H1 (cell line): Measurements from ENCODE around the gene DEFB114. TPM values are rescaled to one million over a fixed set of nuclear protein-coding genes. Genes with fewer than 3 reads are reported as not detected.

Experiments
- CTCF ChIA-PET: fragments of 300-600 bp; sonication (Branson Sonifier 250); formaldehyde crosslinking; loops from one replicate; lab custom pipeline; 2021; ENCODE audit not compliant: partially characterized antibody; lab: Charles Lee
- POLR2A ChIA-PET: fragments of 300-600 bp; sonication (Branson Sonifier 250); formaldehyde crosslinking; loops from one replicate; lab custom pipeline; 2021; ENCODE audit warnings: inconsistent platforms; ENCODE audit not compliant: partially characterized antibody; lab: Charles Lee
- DNase-seq, 2 experiments: peaks; one replicate each; pipeline versions ENCODE4 v3.0.0 to v3.0.0-alpha.2; 2010 to 2022; ENCODE audit warnings: low spot score in 2 of 2, low read depth in 1 of 2, mixed read lengths in 1 of 2
- FAIRE-seq: peaks from 2 replicates; lab custom pipeline; 2011; peaks lifted over from hg19 to GRCh38; lab: Jason Lieb, UNC
- H2AFZ ChIP-seq: 2 replicates; pipeline ENCODE4 v1.8.1; 2012; ENCODE audit warnings: low read length, inconsistent platforms
- H2AK5ac ChIP-seq: 2 replicates; pipeline ENCODE4 v1.6.1; 2013; ENCODE audit warnings: low read depth, low read length
- H2BK120ac ChIP-seq: replicated peaks from 2 replicates; pipeline ENCODE3; 2013; ENCODE audit warnings: low read depth, low read length, inconsistent platforms
- H2BK12ac ChIP-seq: 2 replicates; pipeline ENCODE4 v1.6.1; 2013; ENCODE audit warnings: low read depth, low read length
- H2BK15ac ChIP-seq: 2 replicates; pipeline ENCODE4 v1.6.1; 2013; ENCODE audit warnings: low read length
- H2BK20ac ChIP-seq: 2 replicates; pipeline ENCODE4 v1.6.1; 2013; ENCODE audit warnings: low read length
- H2BK5ac ChIP-seq: 2 replicates; pipeline ENCODE4 v1.6.1; 2013; ENCODE audit warnings: low read depth, low read length
- H3K14ac ChIP-seq: 2 replicates; pipeline ENCODE4 v1.6.1; 2013; ENCODE audit warnings: inconsistent platforms; ENCODE audit not compliant: insufficient read length
- H3K18ac ChIP-seq: 2 replicates; pipeline ENCODE4 v1.6.1; 2013; ENCODE audit warnings: low read length; ENCODE audit errors: extremely low read depth
- H3K23ac ChIP-seq: 2 replicates; pipeline ENCODE4 v1.6.1; 2013; ENCODE audit warnings: inconsistent platforms; ENCODE audit not compliant: insufficient read length
- H3K23me2 ChIP-seq: 2 replicates; pipeline ENCODE4 v1.6.1; 2013; ENCODE audit warnings: low read depth, low read length
- H3K27ac ChIP-seq: 2 replicates; pipeline ENCODE4 v1.6.1; 2011; ENCODE audit warnings: low read depth, low read length, inconsistent platforms
- H3K27me3 ChIP-seq, 4 experiments: replicated peaks in 1 of 4; 1 replicate in 1 of 4; 2 replicates in 3 of 4; pipeline versions ENCODE4 v1.6.1 to v1.8.1; 2011 to 2013; ENCODE audit warnings: low read length in 3 of 4, mild to moderate bottlenecking in 3 of 4, inconsistent platforms in 2 of 4, mixed read lengths in 2 of 4, moderate library complexity in 1 of 4; ENCODE audit not compliant: control insufficient read depth in 3 of 4, insufficient read depth in 3 of 4; ENCODE audit errors: extremely low read depth in 1 of 4
- H3K36me3 ChIP-seq, 4 experiments: 2 replicates each; pipeline versions ENCODE4 v1.6.1 to v1.8.1; 2011 to 2013; ENCODE audit warnings: mild to moderate bottlenecking in 4 of 4, low read length in 3 of 4, moderate library complexity in 2 of 4, control low read depth in 1 of 4, inconsistent platforms in 1 of 4; ENCODE audit not compliant: insufficient read depth in 4 of 4, control insufficient read depth in 2 of 4
- H3K4ac ChIP-seq: replicated peaks from 2 replicates; pipeline ENCODE3; 2013; ENCODE audit warnings: low read length, low read depth, mixed read lengths, inconsistent platforms; ENCODE audit not compliant: insufficient read length
- H3K4me1 ChIP-seq, 4 experiments: replicated peaks in 1 of 4; 1 replicate in 1 of 4; 2 replicates in 3 of 4; pipeline versions ENCODE4 v1.6.1 to v1.8.1; 2011 to 2013; ENCODE audit warnings: low read length in 3 of 4, inconsistent platforms in 2 of 4, mixed read lengths in 1 of 4; ENCODE audit not compliant: insufficient read depth in 4 of 4, control insufficient read depth in 3 of 4
- H3K4me2 ChIP-seq, 2 experiments: 2 replicates each; pipeline versions ENCODE4 v1.6.1 to v1.8.1; 2011 to 2013; ENCODE audit warnings: low read depth in 2 of 2, low read length in 2 of 2, control low read depth in 1 of 2, inconsistent platforms in 1 of 2, mild to moderate bottlenecking in 1 of 2; ENCODE audit not compliant: insufficient read depth in 1 of 2
- H3K4me3 ChIP-seq, 4 experiments: fragments of 200-600, 300-600 bp in 1 of 4; sonication (generic), shearing (Covaris generic), sonication (Bioruptor Twin) in 1 of 4; 2 replicates each; pipeline versions ENCODE4 v1.5.1 to v1.8.1; 2011 to 2016; ENCODE audit warnings: low read length in 4 of 4, low read depth in 3 of 4, control low read depth in 2 of 4, inconsistent platforms in 2 of 4, mild to moderate bottlenecking in 2 of 4, mixed read lengths in 1 of 4, moderate library complexity in 1 of 4; ENCODE audit not compliant: insufficient read depth in 2 of 4; ENCODE audit errors: extremely low read depth in 1 of 4
- H3K56ac ChIP-seq: replicated peaks from 2 replicates; pipeline ENCODE3; 2013; ENCODE audit warnings: low read depth, mild to moderate bottlenecking, mixed read lengths, low read length, inconsistent platforms; ENCODE audit not compliant: insufficient read length
- H3K79me1 ChIP-seq: 2 replicates; pipeline ENCODE4 v1.6.1; 2013; ENCODE audit warnings: low read depth, low read length, control low read depth
- H3K79me2 ChIP-seq, 2 experiments: 2 replicates each; pipeline versions ENCODE4 v1.6.1 to v1.8.1; 2012 to 2013; ENCODE audit warnings: low read length in 2 of 2, mild to moderate bottlenecking in 2 of 2, inconsistent platforms in 1 of 2; ENCODE audit not compliant: insufficient read depth in 2 of 2, control insufficient read depth in 1 of 2
- H3K9ac ChIP-seq, 4 experiments: replicated peaks in 1 of 4; 1 replicate in 1 of 4; 2 replicates in 3 of 4; pipeline versions ENCODE4 v1.6.1 to v1.8.1; 2011 to 2013; ENCODE audit warnings: low read depth in 3 of 4, low read length in 3 of 4, control low read depth in 2 of 4, mild to moderate bottlenecking in 2 of 4, moderate library complexity in 2 of 4, inconsistent platforms in 1 of 4; ENCODE audit errors: extremely low read depth in 1 of 4
- H3K9me3 ChIP-seq, 2 experiments: 2 replicates each; pipeline versions ENCODE4 v1.6.1 to v1.8.1; 2012 to 2013; ENCODE audit warnings: mild to moderate bottlenecking in 2 of 2, moderate library complexity in 2 of 2, control low read depth in 1 of 2, inconsistent platforms in 1 of 2, low read depth in 1 of 2, low read length in 1 of 2, mixed read lengths in 1 of 2; ENCODE audit not compliant: insufficient read depth in 2 of 2
- H4K20me1 ChIP-seq, 2 experiments: replicated peaks in 1 of 2; 2 replicates each; pipeline versions ENCODE3 to v1.8.1; 2011 to 2013; ENCODE audit warnings: inconsistent platforms in 2 of 2, low read length in 2 of 2, mild to moderate bottlenecking in 1 of 2; ENCODE audit not compliant: insufficient read depth in 2 of 2, control insufficient read depth in 1 of 2
- H4K5ac ChIP-seq: 2 replicates; pipeline ENCODE4 v1.6.1; 2013; ENCODE audit warnings: low read length, low read depth, mixed read lengths, inconsistent platforms; ENCODE audit not compliant: insufficient read length
- H4K8ac ChIP-seq: 2 replicates; pipeline ENCODE4 v1.8.0; 2013; ENCODE audit warnings: mild to moderate bottlenecking, moderate library complexity, low read length, inconsistent platforms; ENCODE audit not compliant: insufficient read depth; ENCODE audit errors: extremely low read depth
- H4K91ac ChIP-seq: replicated peaks from 2 replicates; pipeline ENCODE3; 2013; ENCODE audit warnings: low read length, mixed read lengths, inconsistent platforms; ENCODE audit not compliant: insufficient read length
- CHD1 ChIP-seq: IDR thresholded peaks from 2 replicates; pipeline ENCODE4 v1.6.1; 2012; ENCODE audit warnings: low read depth, low read length, improper control_type of control experiment
- E2F6 ChIP-seq: IDR thresholded peaks from 2 replicates; pipeline ENCODE4 v1.6.1; 2012; ENCODE audit warnings: inconsistent platforms
- HDAC2 ChIP-seq, 2 experiments: fragments of 300-600 bp in 1 of 2; sonication (generic) in 1 of 2; IDR thresholded peaks; 2 replicates each; pipeline ENCODE4 v1.6.1; 2011 to 2012; ENCODE audit warnings: low read depth in 2 of 2, low read length in 2 of 2, mild to moderate bottlenecking in 2 of 2, moderate library complexity in 2 of 2, borderline replicate concordance in 1 of 2, inconsistent platforms in 1 of 2
- POU5F1 ChIP-seq: IDR thresholded peaks from 2 replicates; pipeline ENCODE4 v1.6.1; 2011; ENCODE audit warnings: low read depth, mild to moderate bottlenecking, low read length, moderate library complexity
- WGBS, 2 experiments: shearing (Covaris generic) in 1 of 2; methylation state at CpG; one replicate each; pipeline versions ENCODE4 v1.1.6 to v1.1.7; 2013 to 2015; ENCODE audit warnings: low lambda C conversion rate in 2 of 2, mixed read lengths in 2 of 2, inconsistent platforms in 1 of 2, low coverage in 1 of 2, missing lambda C conversion rate in 1 of 2; ENCODE audit not compliant: insufficient replicate concordance in 2 of 2, insufficient coverage in 1 of 2, insufficient read length in 1 of 2; ENCODE audit errors: extremely low coverage in 1 of 2, missing lambda C conversion rate in 1 of 2; 5-methylcytosine and 5-hydroxymethylcytosine counted together
- polyA plus RNA-seq, 7 experiments: library from polyadenylated mRNA; depleted of rRNA in 3 of 7; stranded (reverse) in 5 of 7; unstranded in 2 of 7; fragments of >200 nt in 5 of 7; fragments of 200-250 nt in 2 of 7; gene quantifications; 1 replicate in 5 of 7; 2 replicates in 1 of 7; 4 replicates in 1 of 7; pipeline versions ENCODE4 v1.2.1 to v1.2.3, GENCODE V29; 2011 to 2013; ENCODE audit warnings: missing spikeins in 2 of 7, mixed read lengths in 2 of 7
- total RNA-seq: library from RNA; stranded (reverse); fragmentation: NEBNext Ultra II Directional; extraction: Animal tissue kit (Norgen Biotek cat#: 25700); gene quantifications from 2 replicates; pipeline ENCODE4 v1.2.1, GENCODE V29; 2021

DEFB114 gene
- total and polyA plus RNA-seq, 2 of the 8 experiments (the other 6 are each of a cell fraction or from before 2014, with no cell fraction given): not detected

GRCh38 chr6:49966334-49966733 lies 2.4 kb upstream of the DEFB114 start:
- ChIA-PET POLR2A (no interaction called here), CTCF (interaction anchor here (1.0 kb wide), 1 partner anchor 48 kb away, joined by 3 read pairs; no protein-coding TSS in a partner anchor)
- no peak overlapping the region for H4K91ac ChIP-seq
- H3K79me2 ChIP-seq: no peaks in the 10 kb centered on the region
- H3K14ac ChIP-seq: no peak overlapping the region
- H3K9me3 ChIP-seq: no peaks in the 10 kb centered on the region
- H3K27ac ChIP-seq: no peak overlapping the region
- H3K4me2 ChIP-seq: peak overlapping the region; percentile 49 to 50; a peak in 2 of 4 replicates
- no peak overlapping the region for H3K4ac ChIP-seq
- H3K9ac ChIP-seq: no peak overlapping the region
- H3K79me1 ChIP-seq: no peaks in the 10 kb centered on the region
- H3K27me3 ChIP-seq: no peaks in the 10 kb centered on the region
- no peak overlapping the region for H2AFZ ChIP-seq
- H3K23ac ChIP-seq: no peak overlapping the region
- no peak overlapping the region for H4K8ac ChIP-seq
- H3K18ac ChIP-seq: no peak overlapping the region; the same call in 1 of the 2 replicates
- no peak overlapping the region for H2BK12ac ChIP-seq
- H2BK5ac ChIP-seq: no peak overlapping the region
- no peaks in the 10 kb centered on the region for H3K23me2 ChIP-seq
- no peaks in the 10 kb centered on the region for H4K20me1 ChIP-seq
- peak overlapping the region in 1 of 4 experiments; percentile 42; a peak in 1 of 8 replicates for H3K4me3 ChIP-seq
- peak in 1 of 2 experiments; percentile 17 for DNase-seq
- no peaks in the 10 kb centered on the region for H3K36me3 ChIP-seq
- no peak overlapping the region for H2BK20ac ChIP-seq
- H3K4me1 ChIP-seq: peaks cover 0 to 10% (median 3%) of the 10 kb centered on the region in 4 experiments; a peak in 1 of 7 replicates
- H2AK5ac ChIP-seq: no peak overlapping the region
- 3% methylated on average over 2 of the region's 2 CpGs; no CpG with 5 or more reads in 1 of the 2 experiments for WGBS, 2 experiments
- no peak overlapping the region for H2BK120ac ChIP-seq
- no peak for FAIRE-seq
- peak overlapping the region; percentile 95 for H4K5ac ChIP-seq
- no peak overlapping the region for H2BK15ac ChIP-seq
- no peak overlapping the region for H3K56ac ChIP-seq
- TF ChIP-seq CHD1 (no peak), POU5F1 (peak; percentile 95), E2F6 (no peak), HDAC2 (IDR thresholded peaks at IDR 0.05; ENCODE audit: borderline replicate concordance in 1 of 2, low read depth in 2 of 2, low read length in 2 of 2) (0 out of 4 replicates have a peak, but pooled peaks of 1 of the 2 experiments have one; percentile 37)
